Hepatocyte (in vitro differentiated cells): ENCODE data around the gene SLC35E1. TPM values are rescaled to one million over a fixed set of nuclear protein-coding genes. Genes with fewer than 3 reads are reported as not detected.

Experiments used
- DNase-seq: peaks from one replicate; pipeline ENCODE4 v3.0.0-alpha.2; 2016; ENCODE audit warnings: low spot score
- H2AFZ ChIP-seq: fragments of 200-600 bp; sonication (generic); 2 replicates; pipeline ENCODE4 v1.6.0; 2016; ENCODE audit warnings: antibody characterized with exemption, mild to moderate bottlenecking
- H3K27ac ChIP-seq: fragments of 200-600 bp; sonication (generic); 2 replicates; pipeline ENCODE4 v1.5.1; 2016; ENCODE audit warnings: mild to moderate bottlenecking
- H3K27me3 ChIP-seq: fragments of 200-600 bp; sonication (generic); 2 replicates; pipeline ENCODE4 v1.6.1; 2016
- H3K36me3 ChIP-seq: fragments of 200-600 bp; sonication (generic); replicated peaks from 2 replicates; pipeline ENCODE4 v1.5.1; 2016; ENCODE audit warnings: low read depth; ENCODE audit not compliant: insufficient read depth
- H3K4me1 ChIP-seq: fragments of 200-600 bp; sonication (generic); 2 replicates; pipeline ENCODE4 v1.5.1; 2016; ENCODE audit warnings: mild to moderate bottlenecking, moderate library complexity; ENCODE audit not compliant: insufficient read depth
- H3K4me2 ChIP-seq: fragments of 200-600 bp; sonication (generic); 2 replicates; pipeline ENCODE4 v1.6.0; 2016
- H3K4me3 ChIP-seq: fragments of 200-600 bp; sonication (generic); 2 replicates; pipeline ENCODE4 v1.5.1; 2016; ENCODE audit warnings: mild to moderate bottlenecking
- H3K79me2 ChIP-seq: fragments of 200-600 bp; sonication (generic); 2 replicates; pipeline ENCODE4 v1.6.0; 2017; ENCODE audit warnings: mild to moderate bottlenecking
- H3K9me2 ChIP-seq: fragments of 200-600 bp; sonication (generic); replicated peaks from 2 replicates; pipeline ENCODE4 v1.6.0; 2017; ENCODE audit warnings: mild to moderate bottlenecking; ENCODE audit not compliant: insufficient read depth
- H3K9me3 ChIP-seq: fragments of 200-600 bp; sonication (generic); 2 replicates; pipeline ENCODE4 v1.5.1; 2016; ENCODE audit warnings: low read depth, mild to moderate bottlenecking
- H4K20me1 ChIP-seq: fragments of 200-600 bp; sonication (generic); 2 replicates; pipeline ENCODE4 v1.6.0; 2016; ENCODE audit warnings: mild to moderate bottlenecking; ENCODE audit not compliant: insufficient read depth, poor library complexity, severe bottlenecking
- CTCF ChIP-seq: fragments of 200-600 bp; sonication (generic); IDR thresholded peaks from 2 replicates; pipeline ENCODE4 v1.5.1; 2016; ENCODE audit warnings: antibody characterized with exemption, mild to moderate bottlenecking; ENCODE audit not compliant: poor library complexity
- EZH2 ChIP-seq: fragments of 200-600 bp; sonication (generic); IDR thresholded peaks from 2 replicates; pipeline ENCODE4 v1.6.1; 2016; ENCODE audit warnings: antibody characterized with exemption, mild to moderate bottlenecking, borderline replicate concordance
- EZH2phosphoT487 ChIP-seq: fragments of 200-600 bp; sonication (generic); IDR thresholded peaks from one replicate; pipeline ENCODE4 v1.6.1; 2018; ENCODE audit warnings: antibody characterized with exemption, mild to moderate bottlenecking, low read depth, moderate library complexity; ENCODE audit not compliant: unreplicated experiment, severe bottlenecking
- WGBS: methylation state at CpG from one replicate; pipeline ENCODE4 v1.1.6; 2016; ENCODE audit warnings: low lambda C conversion rate; ENCODE audit errors: missing lambda C conversion rate; 5-methylcytosine and 5-hydroxymethylcytosine counted together
- polyA plus RNA-seq: library from polyadenylated mRNA; unstranded; fragments of >200 nt; fragmentation: Nextera tagmentation; extraction: Ambion mirVana; gene quantifications from 2 replicates; pipeline ENCODE4 v1.2.1, GENCODE V29; 2016
- total RNA-seq: library from RNA; depleted of rRNA; stranded (reverse); fragments of >200 nt; gene quantifications from 2 replicates; pipeline ENCODE4 v1.2.3, GENCODE V29; 2014

SLC35E1 gene
- total and polyA plus RNA-seq, 2 experiments from 2014 or later = 32.0 to 33.3 TPM

DNA sequence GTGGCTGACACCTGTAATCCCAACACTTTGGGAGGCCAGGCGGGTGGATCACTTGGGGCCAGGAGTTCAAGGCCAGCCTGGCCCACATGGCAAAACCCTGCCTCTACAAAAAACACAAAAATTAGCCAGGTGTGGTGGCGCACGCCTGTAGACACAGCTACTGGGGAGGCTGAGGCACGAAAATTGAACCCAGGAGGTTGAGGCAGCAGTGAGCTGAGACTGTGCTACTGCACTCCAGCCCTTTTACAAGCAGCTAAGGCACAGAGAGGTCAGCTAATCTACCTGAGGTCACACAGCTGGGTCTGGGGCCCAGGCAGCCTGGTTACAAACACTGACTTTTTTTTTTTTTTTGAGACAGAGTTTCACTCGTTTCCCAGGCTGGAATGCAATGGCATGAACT, 28.6 kb upstream of the SLC35E1 start:
- 95% methylated on average over 5 of the region's 5 CpGs for WGBS
- H3K79me2 ChIP-seq = peaks cover 98% of the 10 kb centered on the region
- H3K27me3 ChIP-seq = no peaks in the 10 kb centered on the region
- no peak for TF ChIP-seq EZH2
- no peak for TF ChIP-seq CTCF
- TF ChIP-seq EZH2phosphoT487 = no peak
- peaks cover 85% of the 10 kb centered on the region for H4K20me1 ChIP-seq
- H3K9me2 ChIP-seq = no peaks in the 10 kb centered on the region
- H3K4me3 ChIP-seq = no peak overlapping the region
- H3K9me3 ChIP-seq = no peaks in the 10 kb centered on the region
- no peak overlapping the region for H3K27ac ChIP-seq
- no peaks in the 10 kb centered on the region for H3K36me3 ChIP-seq
- H3K4me1 ChIP-seq = no peaks in the 10 kb centered on the region
- no peak overlapping the region for H3K4me2 ChIP-seq
- no peak for DNase-seq
- H2AFZ ChIP-seq = no peak overlapping the region

DNA sequence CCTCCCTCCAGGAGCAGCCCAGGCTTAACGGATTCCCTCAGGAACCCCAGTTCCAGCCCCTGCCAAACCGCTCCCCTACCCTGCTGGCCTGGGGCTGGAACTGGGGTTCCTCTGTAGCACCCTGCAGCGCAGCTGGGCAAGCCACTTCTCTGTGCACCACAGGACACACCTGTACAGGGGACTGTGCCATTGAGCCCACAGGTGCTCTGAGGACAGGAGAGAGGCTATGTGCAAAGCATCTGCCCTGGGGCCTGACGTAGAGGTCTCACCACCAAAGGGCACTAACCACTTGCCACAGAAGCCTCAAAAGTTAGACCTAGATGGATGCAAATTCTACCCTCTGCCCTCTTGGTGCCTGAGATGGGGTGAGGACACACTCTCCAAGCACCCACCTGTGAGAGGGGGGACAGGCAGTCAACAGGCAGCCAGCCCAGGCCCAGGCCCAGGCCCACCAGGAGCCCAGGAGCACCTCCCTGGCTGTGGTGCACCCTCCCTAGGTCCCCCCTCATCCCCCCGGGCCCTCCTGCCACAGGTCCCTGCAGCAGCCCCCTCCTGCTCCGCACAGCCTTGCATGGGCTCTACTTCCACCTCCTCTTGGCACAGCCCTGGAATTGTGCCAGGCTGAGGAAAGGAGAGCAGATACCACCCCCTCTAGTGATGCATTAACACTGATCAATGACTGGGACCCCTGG, 27.6 kb upstream of the SLC35E1 start:
- H3K27me3 ChIP-seq = no peaks in the 10 kb centered on the region
- no peak for DNase-seq
- peaks cover 84% of the 10 kb centered on the region for H4K20me1 ChIP-seq
- 95% methylated on average over 4 of the region's 6 CpGs for WGBS
- H3K27ac ChIP-seq = no peak overlapping the region
- H3K79me2 ChIP-seq = peaks cover 98% of the 10 kb centered on the region
- no peaks in the 10 kb centered on the region for H3K4me1 ChIP-seq
- no peaks in the 10 kb centered on the region for H3K9me2 ChIP-seq
- TF ChIP-seq EZH2 (no peak), EZH2phosphoT487 (no peak), CTCF (no peak)
- no peak overlapping the region for H3K4me3 ChIP-seq
- no peaks in the 10 kb centered on the region for H3K36me3 ChIP-seq
- H2AFZ ChIP-seq = no peak overlapping the region
- no peak overlapping the region for H3K4me2 ChIP-seq
- no peaks in the 10 kb centered on the region for H3K9me3 ChIP-seq

- no peaks in the 10 kb centered on the region for H3K36me3 ChIP-seq
- no peak for TF ChIP-seq EZH2phosphoT487
- no peak for TF ChIP-seq CTCF
- TF ChIP-seq EZH2 = no peak
- no peak for DNase-seq
- no peak overlapping the region for H3K27ac ChIP-seq
- peaks cover 98% of the 10 kb centered on the region for H3K79me2 ChIP-seq
- H4K20me1 ChIP-seq = peaks cover 84% of the 10 kb centered on the region
- no peaks in the 10 kb centered on the region for H3K9me2 ChIP-seq
- no peaks in the 10 kb centered on the region for H3K4me1 ChIP-seq
- no peaks in the 10 kb centered on the region for H3K9me3 ChIP-seq
- H2AFZ ChIP-seq = no peak overlapping the region
- WGBS = 85% methylated on average over 4 of the region's 4 CpGs
- H3K4me2 ChIP-seq = no peak overlapping the region
- no peak overlapping the region for H3K4me3 ChIP-seq
- no peaks in the 10 kb centered on the region for H3K27me3 ChIP-seq
Observed at GRCh38 chr19:16598848-16599247, 26.6 kb upstream of the SLC35E1 start.
